GM12878 (cell line): ENCODE data around the gene MAGI1.

Source experiments
- CBFB ChIP-seq: IDR thresholded peaks from 2 replicates; pipeline ENCODE4 v1.6.1; 2016; ENCODE audit warnings: antibody characterized with exemption, low read depth
- SP1 ChIP-seq: IDR thresholded peaks from one replicate; pipeline ENCODE4 v1.6.1; 2011; ENCODE audit warnings: low read depth, low read length
- TF ChIP-seq, protein P1 (sequence below), 3 experiments: IDR thresholded peaks in 2 of 3; conservative IDR thresholded peaks in 1 of 3; 2 replicates each; pipeline ENCODE4 v1.5.1; 2011; ENCODE audit warnings: low read depth in 3 of 3, low read length in 3 of 3, mild to moderate bottlenecking in 3 of 3, control low read depth in 2 of 3, moderate library complexity in 2 of 3, inconsistent platforms in 1 of 3, mixed read lengths in 1 of 3; ENCODE audit not compliant: control insufficient read depth in 2 of 3, insufficient read depth in 1 of 3; ENCODE audit errors: extremely low read depth in 1 of 3

- TF ChIP-seq, protein P1, sequence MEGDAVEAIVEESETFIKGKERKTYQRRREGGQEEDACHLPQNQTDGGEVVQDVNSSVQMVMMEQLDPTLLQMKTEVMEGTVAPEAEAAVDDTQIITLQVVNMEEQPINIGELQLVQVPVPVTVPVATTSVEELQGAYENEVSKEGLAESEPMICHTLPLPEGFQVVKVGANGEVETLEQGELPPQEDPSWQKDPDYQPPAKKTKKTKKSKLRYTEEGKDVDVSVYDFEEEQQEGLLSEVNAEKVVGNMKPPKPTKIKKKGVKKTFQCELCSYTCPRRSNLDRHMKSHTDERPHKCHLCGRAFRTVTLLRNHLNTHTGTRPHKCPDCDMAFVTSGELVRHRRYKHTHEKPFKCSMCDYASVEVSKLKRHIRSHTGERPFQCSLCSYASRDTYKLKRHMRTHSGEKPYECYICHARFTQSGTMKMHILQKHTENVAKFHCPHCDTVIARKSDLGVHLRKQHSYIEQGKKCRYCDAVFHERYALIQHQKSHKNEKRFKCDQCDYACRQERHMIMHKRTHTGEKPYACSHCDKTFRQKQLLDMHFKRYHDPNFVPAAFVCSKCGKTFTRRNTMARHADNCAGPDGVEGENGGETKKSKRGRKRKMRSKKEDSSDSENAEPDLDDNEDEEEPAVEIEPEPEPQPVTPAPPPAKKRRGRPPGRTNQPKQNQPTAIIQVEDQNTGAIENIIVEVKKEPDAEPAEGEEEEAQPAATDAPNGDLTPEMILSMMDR (IDR thresholded peaks at IDR 0.05 in 2 of 3, conservative IDR thresholded peaks at IDR 0.05 in 1 of 3; ENCODE audit: control insufficient read depth in 2 of 3, extremely low read depth in 1 of 3, insufficient read depth in 1 of 3, low read depth in 3 of 3, low read length in 3 of 3) = no peak
- TF ChIP-seq SP1 (no peak), CBFB (no peak)
Measured at GRCh38 chr3:65877160-65877559, 161.6 kb downstream of the MAGI1 start.
